Measurements from ENCODE around the gene ARHGAP22.

GRCh38 chr10:48613016-48613415, 8.1 kb upstream of the ARHGAP22 start:
- no peak for TF ChIP-seq CTCF (IDR thresholded peaks at IDR 0.05; ENCODE audit: low read length)
- TF ChIP-seq EZH2 (optimal IDR thresholded peaks at IDR 0.05; ENCODE audit: low read depth, low read length) = no peak
- TF ChIP-seq EZH2phosphoT487 (IDR thresholded peaks at IDR 0.05; ENCODE audit: low read length) = no peak

Data from MM.1S (cell line).